HG03558 (cell line): ENCODE data around the gene ANO10.
"Not testable (repeated sequence)": the region's sequence is repeated elsewhere in the genome, so short reads cannot be mapped to it uniquely, and the experiment has no call there.

Source experiments
- ATAC-seq: cut with Tn5 transposase; IDR thresholded peaks from one replicate; pipeline ENCODE4 v1.9.1; 2021; ENCODE audit warnings: moderate number of reproducible peaks; ENCODE audit not compliant: unreplicated experiment; ENCODE audit errors: extremely low read depth

The ANO10 gene

GRCh38 chr3:43632269-43632733, 10.5 kb upstream of the ANO10 start:
- ATAC-seq = no peak

- no peak for ATAC-seq
Measured at GRCh38 chr3:43629741-43630140, 7.9 kb upstream of the ANO10 start.

- ATAC-seq = no peak
Measured at GRCh38 chr3:43629257-43629656, 7.4 kb upstream of the ANO10 start.

GRCh38 chr3:43627360-43627759, 5.5 kb upstream of the ANO10 start:
- no peak for ATAC-seq

GRCh38 chr3:43624619-43625305, 3.0 kb upstream of the ANO10 start:
- no peak for ATAC-seq

- ATAC-seq = no peak
Measured at GRCh38 chr3:43620831-43621655, 768 bp downstream of the ANO10 start.

- no peak for ATAC-seq
Measured at GRCh38 chr3:43619588-43619987, 2.2 kb downstream of the ANO10 start.

GRCh38 chr3:43618142-43618541, 3.7 kb downstream of the ANO10 start:
- no peak for ATAC-seq

GRCh38 chr3:43616034-43616433, 5.8 kb downstream of the ANO10 start:
- ATAC-seq = no peak

GRCh38 chr3:43615133-43615532, 6.7 kb downstream of the ANO10 start:
- ATAC-seq = no peak

GRCh38 chr3:43613976-43614375, 7.8 kb downstream of the ANO10 start:
- no peak for ATAC-seq

- ATAC-seq = no peak
Measured at GRCh38 chr3:43612419-43612818, 9.4 kb downstream of the ANO10 start.

GRCh38 chr3:43609406-43609805, 12.4 kb downstream of the ANO10 start:
- ATAC-seq = no peak

GRCh38 chr3:43608751-43609150, 13.1 kb downstream of the ANO10 start:
- no peak for ATAC-seq

- no peak for ATAC-seq
Measured at GRCh38 chr3:43606284-43606683, 15.5 kb downstream of the ANO10 start.

GRCh38 chr3:43599959-43600358, 21.9 kb downstream of the ANO10 start:
- not testable (repeated sequence) for ATAC-seq

GRCh38 chr3:43597961-43598360, 23.9 kb downstream of the ANO10 start:
- ATAC-seq = no peak

- not testable (repeated sequence) for ATAC-seq
Measured at GRCh38 chr3:43596178-43596577, 25.6 kb downstream of the ANO10 start.

GRCh38 chr3:43595280-43595679, 26.5 kb downstream of the ANO10 start:
- ATAC-seq = not testable (repeated sequence)

GRCh38 chr3:43593588-43593987, 28.2 kb downstream of the ANO10 start:
- not testable (repeated sequence) for ATAC-seq

- ATAC-seq = not testable (repeated sequence)
Measured at GRCh38 chr3:43591866-43592265, 29.9 kb downstream of the ANO10 start.
